CD14-positive monocyte (primary cell): ENCODE measurements around the gene NBPF1. TPM values are rescaled to one million over a fixed set of nuclear protein-coding genes. Genes with fewer than 3 reads are reported as not detected.
"Not testable (repeated sequence)": the region's sequence is repeated elsewhere in the genome, so short reads cannot be mapped to it uniquely, and the experiment has no call there.

Experiments
- DNase-seq, 3 donors: peaks; one replicate each; pipeline ENCODE4 v3.0.0-alpha.2; 2011 to 2022
- H2AFZ ChIP-seq: 2 replicates; pipeline ENCODE4 v1.6.0; 2012; ENCODE audit warnings: mild to moderate bottlenecking, low read depth, low read length, inconsistent platforms; ENCODE audit not compliant: insufficient read depth, poor library complexity, severe bottlenecking
- H3K27ac ChIP-seq, 2 donors: 1 replicate in 1 of 2; 2 replicates in 1 of 2; pipeline ENCODE4 v1.5.1; 2012 to 2013; ENCODE audit warnings: low read length in 2 of 2, control low read depth in 1 of 2, inconsistent platforms in 1 of 2, low read depth in 1 of 2, mild to moderate bottlenecking in 1 of 2
- H3K27me3 ChIP-seq, 2 donors: one replicate each; pipeline versions ENCODE4 v1.6.0 to v1.6.1; 2011 to 2013; ENCODE audit warnings: low read length in 2 of 2; ENCODE audit not compliant: control insufficient read depth in 2 of 2, insufficient read depth in 2 of 2
- H3K36me3 ChIP-seq, 2 donors: replicated peaks in 1 of 2; 1 replicate in 1 of 2; 2 replicates in 1 of 2; pipeline versions ENCODE4 v1.5.1 to v1.6.1; 2012 to 2013; ENCODE audit warnings: low read length in 2 of 2, control low read depth in 1 of 2, inconsistent platforms in 1 of 2, mild to moderate bottlenecking in 1 of 2; ENCODE audit not compliant: insufficient read depth in 2 of 2, control insufficient read depth in 1 of 2
- H3K4me1 ChIP-seq, 2 donors: 1 replicate in 1 of 2; 2 replicates in 1 of 2; pipeline versions ENCODE4 v1.5.1 to v1.6.1; 2012 to 2013; ENCODE audit warnings: low read length in 2 of 2, control low read depth in 1 of 2, inconsistent platforms in 1 of 2, mild to moderate bottlenecking in 1 of 2, moderate library complexity in 1 of 2; ENCODE audit not compliant: insufficient read depth in 2 of 2, control insufficient read depth in 1 of 2
- H3K4me2 ChIP-seq: replicated peaks from 2 replicates; pipeline ENCODE3; 2012; ENCODE audit warnings: low read length, moderate library complexity, mild to moderate bottlenecking; ENCODE audit not compliant: poor library complexity, severe bottlenecking; ENCODE audit errors: extremely low read depth
- H3K4me3 ChIP-seq, 3 experiments: fragments of 200-600 bp in 1 of 3; sonication (generic) in 1 of 3; replicated peaks in 1 of 3; 1 replicate in 2 of 3; 2 replicates in 1 of 3; pipeline ENCODE4 v1.5.1; 2011 to 2013; ENCODE audit warnings: low read length in 3 of 3, mild to moderate bottlenecking in 3 of 3, control low read depth in 2 of 3, low read depth in 2 of 3, inconsistent platforms in 1 of 3, moderate library complexity in 1 of 3
- H3K79me2 ChIP-seq: 2 replicates; pipeline ENCODE4 v1.6.0; 2012; ENCODE audit warnings: mild to moderate bottlenecking, control low read depth, inconsistent platforms, low read length, moderate library complexity; ENCODE audit not compliant: insufficient read depth
- H3K9ac ChIP-seq: 2 replicates; pipeline ENCODE4 v1.6.0; 2017; ENCODE audit warnings: low read length, mild to moderate bottlenecking; ENCODE audit not compliant: insufficient read depth, poor library complexity, severe bottlenecking
- H3K9me3 ChIP-seq, 2 donors: replicated peaks in 1 of 2; 1 replicate in 1 of 2; 2 replicates in 1 of 2; pipeline versions ENCODE4 v1.5.1 to v1.6.1; 2012 to 2013; ENCODE audit warnings: low read length in 2 of 2, control low read depth in 1 of 2; ENCODE audit not compliant: control insufficient read depth in 1 of 2, insufficient read depth in 1 of 2
- H4K20me1 ChIP-seq: 2 replicates; pipeline ENCODE4 v1.6.0; 2012; ENCODE audit warnings: mild to moderate bottlenecking, low read length, control low read depth, moderate library complexity; ENCODE audit not compliant: insufficient read depth
- H3K27ac Mint-ChIP-seq, 7 donors: one replicate each; pipeline ENCODE4 v1.8.0; 2020; ENCODE audit warnings: mild to moderate bottlenecking in 7 of 7, mixed read lengths in 7 of 7, moderate library complexity in 6 of 7, inconsistent platforms in 2 of 7
- H3K27me3 Mint-ChIP-seq, 3 donors: one replicate each; pipeline ENCODE4 v1.8.0; 2021 to 2022; ENCODE audit warnings: low read depth in 3 of 3, mild to moderate bottlenecking in 3 of 3, mixed read lengths in 3 of 3, moderate library complexity in 3 of 3, inconsistent platforms in 1 of 3
- H3K36me3 Mint-ChIP-seq, 2 donors: one replicate each; pipeline ENCODE4 v1.8.0; 2020; ENCODE audit warnings: mixed read lengths in 2 of 2, inconsistent platforms in 1 of 2, mild to moderate bottlenecking in 1 of 2
- H3K4me1 Mint-ChIP-seq: one replicate; pipeline ENCODE4 v1.8.0; 2020; ENCODE audit warnings: mild to moderate bottlenecking, mixed read lengths
- H3K4me3 Mint-ChIP-seq, 2 donors: one replicate each; pipeline ENCODE4 v1.8.0; 2020; ENCODE audit warnings: mild to moderate bottlenecking in 2 of 2, mixed read lengths in 2 of 2, moderate library complexity in 1 of 2
- H3K9me3 Mint-ChIP-seq, 7 donors: one replicate each; pipeline ENCODE4 v1.8.0; 2020 to 2022; ENCODE audit warnings: mixed read lengths in 7 of 7, mild to moderate bottlenecking in 6 of 7, moderate library complexity in 6 of 7, inconsistent platforms in 2 of 7
- WGBS: methylation state at CpG from one replicate; pipeline ENCODE4 v1.1.5; 2013; ENCODE audit warnings: missing lambda C conversion rate; ENCODE audit not compliant: insufficient coverage; 5-methylcytosine and 5-hydroxymethylcytosine counted together
- intact Hi-C, 2 donors: fragments of 100-400 bp; cut with micrococcal nuclease; formaldehyde crosslinking; loops; one replicate each; pipeline versions ENCODE4 v1.15.0 to v1.15.1; 2023
- polyA minus RNA-seq: library from RNA; depleted of rRNA, polyadenylated mRNA; stranded (reverse); fragments of >200 nt; gene quantifications from 2 replicates; pipeline ENCODE4 v1.2.3, GENCODE V29; 2012
- polyA plus RNA-seq, 3 donors: library from polyadenylated mRNA; depleted of rRNA in 1 of 3; unstranded in 2 of 3; stranded (reverse) in 1 of 3; fragments of 300-500 nt in 2 of 3; fragments of >200 nt in 1 of 3; fragmentation: Illumina TruSeq in 2 of 3; gene quantifications; 1 replicate in 2 of 3; 2 replicates in 1 of 3; pipeline ENCODE4 v1.2.3, GENCODE V29; 2012 to 2021
- total RNA-seq, 12 experiments: library from RNA in 1 of 12; stranded (reverse) in 1 of 12; fragments of 120-200 nt in 1 of 12; gene quantifications; one replicate each; pipeline ENCODE4 v1.2.4 and lab custom pipeline; 2013 to 2026; ENCODE audit warnings: mixed read lengths in 6 of 12, inconsistent platforms in 1 of 12
- TF ChIP-seq, protein P1 (sequence below): fragments of 200-600 bp; IDR thresholded peaks from one replicate; pipeline ENCODE4 v1.8.0; 2022; ENCODE audit warnings: antibody characterized with exemption, mild to moderate bottlenecking

The NBPF1 gene
- 12.1 TPM for total RNA-seq (2013)
- polyA plus RNA-seq (1 to 10 TPM; 2.6 to 9.0 (median 4.3) TPM), polyA minus RNA-seq (10.5 TPM in 2 replicates), total RNA-seq (lab: John Stamatoyannopoulos, UW) (3.5 to 21.9 (median 6.4) reads per million in 11 experiments)

- peaks cover 10 to 16% of the 10 kb centered on the region in 2 donors for H3K36me3 ChIP-seq
These were observed at the start of gene NBPF1 for GRCh38 chr1:16613185-16614147. Gene NBPF1, minus strand, starts transcription at chr1:16613564.

GRCh38 chr1:16658234-16658633 lies 44.9 kb upstream of the NBPF1 start:
- H3K27ac Mint-ChIP-seq, H3K36me3 ChIP-seq, H3K27me3 Mint-ChIP-seq, H3K79me2 ChIP-seq, H3K27ac ChIP-seq, H3K4me3 ChIP-seq, H3K4me1 Mint-ChIP-seq, H3K36me3 Mint-ChIP-seq, H3K27me3 ChIP-seq, H3K9me3 ChIP-seq, H3K9ac ChIP-seq, H3K9me3 Mint-ChIP-seq, H3K4me2 ChIP-seq, H3K4me3 Mint-ChIP-seq, intact Hi-C loops, H3K4me1 ChIP-seq, H2AFZ ChIP-seq, H4K20me1 ChIP-seq, DNase-seq: not testable (repeated sequence)
- WGBS: no CpG with 5 or more reads among the region's 32 CpGs

More at GRCh38 chr1:16613185-16614147, at the start of gene NBPF1:
- Mint-ChIP-seq H3K4me1 (no peaks in the 10 kb centered on the region), H3K27me3 (no peaks in the 10 kb centered on the region), H3K36me3 (no peaks in the 10 kb centered on the region), H3K4me3 (no peak within 1 kb of the TSS), H3K9me3 (no peaks in the 10 kb centered on the region), H3K27ac (no peak within 1 kb of the TSS)
- no peaks in the 10 kb centered on the region for H3K9me3 ChIP-seq
- H3K27ac ChIP-seq: peak within 1 kb of the TSS in 1 of 2 donors; percentile 56
- peaks cover 18 to 26% of the 10 kb centered on the region in 2 donors for H3K4me1 ChIP-seq
- DNase-seq: peak; percentile 64 to 81 (median 77)
- peak within 1 kb of the TSS; percentile 100 for H2AFZ ChIP-seq
- peak within 1 kb of the TSS; percentile 92 for H3K4me2 ChIP-seq
- TF ChIP-seq, protein P1, sequence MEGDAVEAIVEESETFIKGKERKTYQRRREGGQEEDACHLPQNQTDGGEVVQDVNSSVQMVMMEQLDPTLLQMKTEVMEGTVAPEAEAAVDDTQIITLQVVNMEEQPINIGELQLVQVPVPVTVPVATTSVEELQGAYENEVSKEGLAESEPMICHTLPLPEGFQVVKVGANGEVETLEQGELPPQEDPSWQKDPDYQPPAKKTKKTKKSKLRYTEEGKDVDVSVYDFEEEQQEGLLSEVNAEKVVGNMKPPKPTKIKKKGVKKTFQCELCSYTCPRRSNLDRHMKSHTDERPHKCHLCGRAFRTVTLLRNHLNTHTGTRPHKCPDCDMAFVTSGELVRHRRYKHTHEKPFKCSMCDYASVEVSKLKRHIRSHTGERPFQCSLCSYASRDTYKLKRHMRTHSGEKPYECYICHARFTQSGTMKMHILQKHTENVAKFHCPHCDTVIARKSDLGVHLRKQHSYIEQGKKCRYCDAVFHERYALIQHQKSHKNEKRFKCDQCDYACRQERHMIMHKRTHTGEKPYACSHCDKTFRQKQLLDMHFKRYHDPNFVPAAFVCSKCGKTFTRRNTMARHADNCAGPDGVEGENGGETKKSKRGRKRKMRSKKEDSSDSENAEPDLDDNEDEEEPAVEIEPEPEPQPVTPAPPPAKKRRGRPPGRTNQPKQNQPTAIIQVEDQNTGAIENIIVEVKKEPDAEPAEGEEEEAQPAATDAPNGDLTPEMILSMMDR: no peak
- H3K79me2 ChIP-seq: peaks cover 4% of the 10 kb centered on the region
- no peaks in the 10 kb centered on the region for H4K20me1 ChIP-seq
- intact Hi-C loops: no loop called here
- peak within 1 kb of the TSS; percentile 55 to 85 (median 64) for H3K4me3 ChIP-seq
- H3K27me3 ChIP-seq: peaks cover 11 to 22% of the 10 kb centered on the region in 2 donors
- WGBS: under 1% methylated on average over 82 of the region's 82 CpGs
- peak within 1 kb of the TSS; percentile 73 for H3K9ac ChIP-seq

DNA sequence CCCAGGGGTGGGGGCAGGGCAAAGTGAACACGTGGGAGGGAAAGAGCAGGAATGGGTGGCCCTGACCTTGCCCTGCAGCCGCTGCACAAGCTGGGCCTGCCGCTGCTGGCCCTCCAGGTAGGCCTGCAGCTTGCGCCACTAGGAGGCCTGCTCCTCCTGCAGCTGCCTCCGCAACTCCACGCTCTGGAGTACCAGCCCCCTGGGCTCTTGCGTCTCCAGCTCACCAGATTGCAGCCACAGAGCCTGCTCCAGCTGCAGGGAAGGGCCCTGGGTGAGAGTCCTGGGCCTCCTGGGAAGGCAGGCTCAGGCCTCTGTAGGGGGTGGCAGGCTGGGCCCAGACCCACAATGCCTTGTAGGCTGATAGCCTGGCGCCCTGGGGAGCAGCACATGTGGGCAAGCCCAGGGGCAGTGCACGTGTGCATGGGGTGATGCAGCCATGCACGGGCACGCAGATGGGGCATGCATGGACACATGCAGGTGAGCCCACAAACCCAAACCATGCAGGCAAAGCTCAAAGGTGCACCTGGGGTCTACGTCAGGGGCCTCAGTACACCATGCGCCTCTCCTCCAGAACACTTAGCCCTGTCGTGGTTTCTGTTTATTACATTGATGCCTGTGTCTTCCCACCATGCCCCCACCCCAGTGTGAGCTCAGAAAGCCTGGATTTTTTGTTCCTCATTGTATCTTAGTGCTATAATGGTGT lies 43.8 kb upstream of the NBPF1 start:
- H3K36me3 Mint-ChIP-seq, H3K36me3 ChIP-seq, H4K20me1 ChIP-seq, DNase-seq, H3K4me3 Mint-ChIP-seq, H3K9me3 ChIP-seq, H3K9ac ChIP-seq, H3K27ac ChIP-seq, H3K4me3 ChIP-seq, intact Hi-C loops, H2AFZ ChIP-seq, H3K27me3 ChIP-seq, H3K4me1 Mint-ChIP-seq, H3K79me2 ChIP-seq, H3K4me1 ChIP-seq, H3K27me3 Mint-ChIP-seq, H3K9me3 Mint-ChIP-seq, H3K27ac Mint-ChIP-seq, H3K4me2 ChIP-seq: not testable (repeated sequence)
- WGBS: no CpG with 5 or more reads among the region's 14 CpGs
